Measurements from ENCODE around the gene METTL9.

GRCh38 chr16:21628772-21629171, 29.4 kb downstream of the METTL9 start:
- TF ChIP-seq ZBTB33 (IDR thresholded peaks at IDR 0.05; ENCODE audit: extremely low read depth, insufficient replicate concordance, low read length) (no peak), POLR2AphosphoS5 (IDR thresholded peaks at IDR 0.05; ENCODE audit: low read depth, low read length) (no peak), CTCF (IDR thresholded peaks at IDR 0.05 in 2 of 3, conservative IDR thresholded peaks at IDR 0.05 in 1 of 3; ENCODE audit: borderline replicate concordance in 1 of 3, insufficient read depth in 1 of 3, low read depth in 2 of 3, low read length in 2 of 3) (no peak), RAD21 (IDR thresholded peaks at IDR 0.05; ENCODE audit: low read depth) (no peak), CEBPB (IDR thresholded peaks at IDR 0.05; ENCODE audit: low read depth) (no peak), EZH2 (IDR thresholded peaks at IDR 0.05) (no peak), POLR2A (IDR thresholded peaks at IDR 0.05; ENCODE audit: borderline replicate concordance, extremely low read depth, insufficient read depth, insufficient read length) (no peak), ELF1 (IDR thresholded peaks at IDR 0.05; ENCODE audit: borderline replicate concordance, low read depth) (no peak), REST (IDR thresholded peaks at IDR 0.05; ENCODE audit: low read depth) (no peak), EGR1 (IDR thresholded peaks at IDR 0.05; ENCODE audit: low read depth) (no peak), EZH2phosphoT487 (IDR thresholded peaks at IDR 0.05; ENCODE audit: borderline replicate concordance) (no peak), TCF7L2 (IDR thresholded peaks at IDR 0.05; ENCODE audit: borderline replicate concordance, extremely low read depth, insufficient read depth, insufficient read length) (no peak), YY1 (IDR thresholded peaks at IDR 0.05; ENCODE audit: extremely low read depth, insufficient replicate concordance, low read depth, low read length) (no peak), ATF3 (IDR thresholded peaks at IDR 0.05) (no peak)
